Tibial nerve (tissue), 4 donors: Measurements from ENCODE around the gene PLAAT2.

Source experiments
- EP300 ChIP-seq, 2 donors: sonication (generic); formaldehyde crosslinking; IDR thresholded peaks; one replicate each; pipeline ENCODE4 v1.6.1; 2017; ENCODE audit warnings: antibody characterized with exemption in 2 of 2, mild to moderate bottlenecking in 1 of 2
- POLR2A ChIP-seq, 2 donors: fragments of 450-650 bp; IDR thresholded peaks; one replicate each; pipeline ENCODE4 v1.6.1; 2017; ENCODE audit warnings: antibody characterized with exemption in 2 of 2, mild to moderate bottlenecking in 2 of 2, moderate library complexity in 2 of 2
- TF ChIP-seq, protein P1 (sequence below), 5 experiments: fragments of 200-600 bp in 3 of 5; fragments of 450-650 bp in 2 of 5; sonication (generic) in 3 of 5; IDR thresholded peaks; one replicate each; pipeline ENCODE4 v1.5.1; 2016 to 2019; ENCODE audit warnings: antibody characterized with exemption in 5 of 5, mild to moderate bottlenecking in 3 of 5, moderate library complexity in 2 of 5

DNA sequence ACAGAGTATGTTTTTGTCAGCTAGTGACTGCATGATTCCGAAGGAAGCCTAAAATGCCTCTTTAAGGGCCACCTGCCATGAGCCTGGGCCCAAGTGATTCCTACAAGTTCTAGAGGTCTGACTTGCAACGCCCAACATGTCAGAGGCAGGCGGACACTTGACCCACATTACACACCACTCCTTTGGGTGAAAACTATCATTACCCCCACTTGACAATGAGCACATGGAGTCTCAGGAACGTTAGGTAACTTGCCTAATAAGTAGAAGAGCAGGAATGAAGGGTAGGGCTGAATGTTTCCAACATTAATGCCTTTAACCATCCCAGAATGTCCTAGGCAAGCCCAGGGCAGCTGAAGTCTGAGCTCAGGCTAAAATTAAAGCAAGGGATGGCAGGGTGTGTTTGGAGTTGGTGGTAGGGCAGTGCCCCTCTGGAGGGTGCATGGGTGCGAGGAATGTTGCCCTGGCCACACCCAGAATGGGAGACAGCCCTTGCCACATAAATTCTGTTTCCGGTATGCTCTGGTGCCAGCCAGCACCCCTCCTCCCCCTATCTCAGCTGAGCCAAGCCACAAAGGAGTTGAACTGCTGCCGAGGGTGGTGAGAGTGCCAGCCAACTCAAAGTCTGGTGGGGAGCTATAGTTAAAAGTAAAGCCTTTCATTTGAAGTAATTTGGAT is 2.5 kb downstream of the PLAAT2 start:
- TF ChIP-seq POLR2A (IDR thresholded peaks at IDR 0.05) (no peak), EP300 (IDR thresholded peaks at IDR 0.05) (peak in 1 of 2 donors; percentile 18)
- TF ChIP-seq, protein P1, sequence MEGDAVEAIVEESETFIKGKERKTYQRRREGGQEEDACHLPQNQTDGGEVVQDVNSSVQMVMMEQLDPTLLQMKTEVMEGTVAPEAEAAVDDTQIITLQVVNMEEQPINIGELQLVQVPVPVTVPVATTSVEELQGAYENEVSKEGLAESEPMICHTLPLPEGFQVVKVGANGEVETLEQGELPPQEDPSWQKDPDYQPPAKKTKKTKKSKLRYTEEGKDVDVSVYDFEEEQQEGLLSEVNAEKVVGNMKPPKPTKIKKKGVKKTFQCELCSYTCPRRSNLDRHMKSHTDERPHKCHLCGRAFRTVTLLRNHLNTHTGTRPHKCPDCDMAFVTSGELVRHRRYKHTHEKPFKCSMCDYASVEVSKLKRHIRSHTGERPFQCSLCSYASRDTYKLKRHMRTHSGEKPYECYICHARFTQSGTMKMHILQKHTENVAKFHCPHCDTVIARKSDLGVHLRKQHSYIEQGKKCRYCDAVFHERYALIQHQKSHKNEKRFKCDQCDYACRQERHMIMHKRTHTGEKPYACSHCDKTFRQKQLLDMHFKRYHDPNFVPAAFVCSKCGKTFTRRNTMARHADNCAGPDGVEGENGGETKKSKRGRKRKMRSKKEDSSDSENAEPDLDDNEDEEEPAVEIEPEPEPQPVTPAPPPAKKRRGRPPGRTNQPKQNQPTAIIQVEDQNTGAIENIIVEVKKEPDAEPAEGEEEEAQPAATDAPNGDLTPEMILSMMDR (IDR thresholded peaks at IDR 0.05), result no peak
